Measurements from ENCODE around the gene ARF1.

The ARF1 gene

DNA sequence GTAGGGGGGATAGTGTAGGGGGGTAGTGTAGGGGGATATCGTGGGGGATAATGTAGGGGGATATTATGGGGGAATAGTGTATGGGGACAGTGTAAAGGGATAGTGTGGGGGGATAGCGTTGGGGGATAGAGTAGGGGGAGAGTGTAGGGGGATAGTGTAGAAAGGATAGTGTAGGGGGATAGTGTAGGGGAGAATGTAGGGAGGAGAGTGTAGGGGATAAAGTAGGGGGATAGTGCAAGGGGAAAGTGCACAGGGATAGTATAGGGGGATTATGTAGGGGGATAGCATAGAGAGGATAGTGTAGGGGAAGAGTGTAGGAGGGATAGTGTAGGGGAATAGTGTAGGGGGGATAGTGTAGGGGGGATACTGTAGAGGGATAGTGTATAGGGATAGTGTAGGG lies 12.3 kb upstream of the ARF1 start:
- H3K27ac ChIP-seq = no peak overlapping the region
- H3K9ac ChIP-seq = no peak overlapping the region
- no peaks in the 10 kb centered on the region for H3K4me1 ChIP-seq
- no peak overlapping the region for H3K4me3 ChIP-seq
- no peak overlapping the region for H3K4me2 ChIP-seq
- no peaks in the 10 kb centered on the region for H3K36me3 ChIP-seq
- no peak for TF ChIP-seq Cebpa-rat (IDR thresholded peaks at IDR 0.05)
- peaks cover 13% of the 10 kb centered on the region; the same call in 1 of the 2 replicates for H3K27me3 ChIP-seq
- no peaks in the 10 kb centered on the region for H3K9me3 ChIP-seq
- H4K20me1 ChIP-seq = peaks cover 31% of the 10 kb centered on the region

DNA sequence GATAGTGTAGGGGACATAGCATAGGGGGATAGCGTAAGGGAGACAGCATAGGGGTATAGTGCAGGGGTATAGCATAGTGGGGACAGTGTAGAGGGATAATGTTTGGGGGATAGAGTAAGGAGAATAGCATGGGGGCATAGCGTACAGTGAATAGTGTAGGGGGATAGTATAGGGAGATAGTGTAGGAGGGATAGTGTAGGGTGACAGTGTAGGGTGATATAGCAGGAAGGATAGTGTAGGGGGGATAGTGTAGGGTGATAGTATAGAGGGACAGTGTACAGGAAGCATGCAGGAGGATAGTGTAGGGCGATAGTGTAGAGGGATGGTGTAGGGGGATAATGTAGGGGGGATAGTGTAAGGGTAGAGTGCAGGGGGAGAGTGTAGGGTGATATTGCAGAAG lies 11.7 kb upstream of the ARF1 start:
- Histone ChIP-seq H3K4me2 (no peak overlapping the region), H3K4me3 (no peak overlapping the region), H3K9me3 (no peaks in the 10 kb centered on the region), H3K36me3 (no peaks in the 10 kb centered on the region), H3K9ac (no peak overlapping the region), H3K27ac (no peak overlapping the region), H4K20me1 (peaks cover 38% of the 10 kb centered on the region), H3K4me1 (no peaks in the 10 kb centered on the region), H3K27me3 (peaks cover 13% of the 10 kb centered on the region; the same call in 1 of the 2 replicates)
- no peak for TF ChIP-seq Cebpa-rat (IDR thresholded peaks at IDR 0.05)

DNA sequence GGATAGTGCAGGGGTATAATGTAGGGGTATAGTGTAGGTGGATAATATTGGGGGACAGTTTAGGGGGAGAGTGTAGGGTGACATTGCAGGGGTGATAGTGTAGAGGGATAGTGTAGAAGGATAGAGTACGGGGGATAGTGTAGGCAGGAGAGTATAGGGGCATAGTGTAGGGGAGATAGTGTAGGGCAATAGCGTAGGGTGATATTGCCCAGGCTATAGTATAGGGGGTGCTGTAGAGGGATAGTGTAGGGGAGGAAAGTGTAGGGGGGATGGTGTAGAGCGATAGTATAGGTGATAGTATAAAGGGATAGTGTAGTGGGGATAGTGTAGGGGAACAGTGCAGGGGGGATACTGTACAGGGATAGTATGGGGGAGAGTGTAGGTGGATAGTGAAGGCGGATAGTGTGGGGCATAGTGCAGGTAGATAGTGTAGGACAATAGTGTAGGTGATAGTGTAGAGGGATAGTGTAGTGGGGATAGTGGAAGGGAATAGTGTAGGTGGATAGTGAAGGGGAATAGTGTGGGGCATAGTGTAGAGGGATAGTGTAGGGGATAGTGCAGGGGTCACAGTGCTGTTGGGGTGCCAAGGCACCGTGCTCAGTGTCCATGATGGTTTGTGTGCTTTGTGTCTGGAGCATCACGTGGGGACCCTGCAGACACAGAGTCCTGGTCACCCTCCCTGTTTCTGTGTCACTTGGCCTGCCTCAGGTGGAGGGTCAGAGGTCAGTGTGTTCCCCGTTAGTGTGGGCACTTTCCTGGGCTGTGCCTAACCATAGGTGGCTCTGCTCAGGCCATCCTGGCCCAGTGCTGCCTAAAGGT lies 10.5 kb upstream of the ARF1 start:
- no peaks in the 10 kb centered on the region for H3K9me3 ChIP-seq
- H3K27ac ChIP-seq = no peak overlapping the region
- H3K4me1 ChIP-seq = no peaks in the 10 kb centered on the region
- no peak overlapping the region for H3K4me3 ChIP-seq
- peaks cover 4% of the 10 kb centered on the region; the same call in 1 of the 2 replicates for H3K27me3 ChIP-seq
- no peak for TF ChIP-seq Cebpa-rat (IDR thresholded peaks at IDR 0.05)
- no peaks in the 10 kb centered on the region for H3K36me3 ChIP-seq
- no peak overlapping the region for H3K9ac ChIP-seq
- H4K20me1 ChIP-seq = peaks cover 49% of the 10 kb centered on the region
- no peak overlapping the region for H3K4me2 ChIP-seq

DNA sequence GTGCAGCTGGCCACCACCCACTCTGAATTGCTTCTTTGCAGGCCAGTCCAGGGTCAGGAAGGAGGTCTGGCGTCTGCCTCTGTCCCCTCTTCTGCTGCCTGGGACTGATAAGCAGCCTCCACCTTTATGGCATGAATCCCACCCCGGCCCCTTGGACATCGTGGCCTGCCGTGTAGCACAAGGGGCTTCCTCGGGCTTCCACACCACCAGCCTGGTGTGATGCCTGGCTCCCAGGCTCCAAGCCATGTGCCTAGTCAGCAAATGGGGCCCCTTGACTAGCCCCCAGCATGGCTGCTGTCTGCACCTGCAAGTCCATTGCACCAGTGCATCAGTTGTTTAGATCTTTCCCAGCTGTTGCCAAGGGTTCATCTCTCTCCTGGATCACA lies 9.9 kb upstream of the ARF1 start:
- H3K4me3 ChIP-seq = no peak overlapping the region
- no peaks in the 10 kb centered on the region for H3K27me3 ChIP-seq
- no peak for TF ChIP-seq Cebpa-rat (IDR thresholded peaks at IDR 0.05)
- no peak overlapping the region for H3K4me2 ChIP-seq
- peaks cover 55% of the 10 kb centered on the region for H4K20me1 ChIP-seq
- H3K4me1 ChIP-seq = peaks cover 6% of the 10 kb centered on the region; the same call in 1 of the 2 replicates
- no peak overlapping the region for H3K9ac ChIP-seq
- no peaks in the 10 kb centered on the region for H3K9me3 ChIP-seq
- H3K36me3 ChIP-seq = no peaks in the 10 kb centered on the region
- no peak overlapping the region for H3K27ac ChIP-seq

DNA sequence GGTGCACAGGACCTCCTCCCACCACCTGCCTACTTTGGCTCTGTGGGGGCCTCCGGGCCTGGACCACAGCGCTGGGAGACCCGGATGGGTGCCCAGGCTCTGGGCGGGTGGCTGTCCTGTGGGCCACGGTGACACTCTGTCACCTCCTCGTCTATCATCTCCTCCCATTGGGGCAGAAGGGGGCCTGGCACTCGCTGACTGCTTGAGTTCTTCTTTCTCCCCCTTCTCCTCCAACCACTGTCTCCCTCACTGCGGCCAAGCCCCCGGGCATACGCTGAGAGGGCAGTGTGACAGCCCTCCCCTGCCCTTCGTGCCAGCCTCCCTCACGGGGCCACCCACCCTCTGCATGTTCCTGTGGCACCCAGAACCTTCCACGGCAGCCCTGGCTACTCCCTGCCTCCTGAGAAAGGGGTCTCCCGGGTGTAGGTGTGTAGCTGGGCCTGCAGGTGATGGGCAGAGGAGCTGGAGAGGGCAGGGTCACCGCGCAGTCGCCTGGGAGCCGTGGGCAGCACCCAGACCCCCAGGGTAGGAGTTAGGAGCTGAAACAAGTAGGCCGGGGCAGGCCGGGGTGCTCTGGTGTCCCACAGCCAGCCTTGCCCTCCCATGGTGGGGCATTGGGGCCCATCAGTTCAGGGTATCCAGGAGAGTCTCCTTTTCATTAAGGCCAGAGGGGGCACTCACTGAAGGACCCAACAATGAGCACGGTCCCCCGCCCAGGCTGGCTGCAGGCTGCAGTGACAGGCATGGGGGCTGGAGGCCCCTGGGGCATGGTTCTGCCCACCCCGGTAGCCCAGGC lies 9.2 kb upstream of the ARF1 start:
- TF ChIP-seq Cebpa-rat (IDR thresholded peaks at IDR 0.05) = no peak
- H3K4me2 ChIP-seq = no peak overlapping the region
- H3K27ac ChIP-seq = no peak overlapping the region
- no peaks in the 10 kb centered on the region for H3K9me3 ChIP-seq
- H3K9ac ChIP-seq = no peak overlapping the region
- H3K4me1 ChIP-seq = peaks cover 12% of the 10 kb centered on the region
- H3K4me3 ChIP-seq = no peak overlapping the region
- no peaks in the 10 kb centered on the region for H3K27me3 ChIP-seq
- no peaks in the 10 kb centered on the region for H3K36me3 ChIP-seq
- peaks cover 57% of the 10 kb centered on the region for H4K20me1 ChIP-seq

DNA sequence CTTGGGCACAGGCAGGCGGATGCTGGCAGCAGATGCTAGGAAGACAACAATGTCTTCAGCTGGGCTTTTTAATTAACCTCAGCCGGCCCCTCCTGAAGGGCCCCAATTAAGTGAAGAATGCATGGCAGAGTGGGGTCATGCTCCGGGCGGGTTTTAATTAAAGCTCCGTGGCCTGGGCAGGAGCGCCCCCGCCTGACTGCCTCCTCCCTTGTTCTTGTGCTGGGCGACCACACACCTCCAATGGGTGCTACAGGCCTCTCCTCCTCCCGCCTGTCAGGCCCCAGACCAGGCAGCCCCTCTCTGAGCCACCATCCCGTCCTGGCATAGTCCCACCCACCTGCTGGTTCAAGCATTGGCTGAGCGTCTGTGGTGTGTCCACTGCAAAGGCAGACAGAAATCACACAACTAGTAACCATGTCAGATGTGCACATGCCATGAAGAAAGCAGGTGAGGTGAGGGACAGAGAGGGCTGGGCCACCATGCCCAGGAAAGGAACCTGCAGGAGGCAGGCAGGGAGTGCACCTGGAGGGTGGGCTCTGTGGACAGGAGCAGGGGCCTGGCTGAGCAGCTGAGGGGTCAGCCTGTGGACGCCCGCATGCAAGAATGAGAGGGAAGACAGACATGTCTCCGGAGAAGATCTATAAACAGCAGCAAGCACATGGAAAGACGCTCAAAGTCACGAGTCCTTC lies 8.5 kb upstream of the ARF1 start:
- H3K4me2 ChIP-seq = no peak overlapping the region
- H3K27ac ChIP-seq = no peak overlapping the region
- H3K4me3 ChIP-seq = no peak overlapping the region
- TF ChIP-seq Cebpa-rat (IDR thresholded peaks at IDR 0.05) = no peak
- H3K36me3 ChIP-seq = no peaks in the 10 kb centered on the region
- H4K20me1 ChIP-seq = peaks cover 65% of the 10 kb centered on the region
- no peaks in the 10 kb centered on the region for H3K9me3 ChIP-seq
- peaks cover 19% of the 10 kb centered on the region for H3K4me1 ChIP-seq
- H3K9ac ChIP-seq = no peak overlapping the region
- H3K27me3 ChIP-seq = no peaks in the 10 kb centered on the region

DNA sequence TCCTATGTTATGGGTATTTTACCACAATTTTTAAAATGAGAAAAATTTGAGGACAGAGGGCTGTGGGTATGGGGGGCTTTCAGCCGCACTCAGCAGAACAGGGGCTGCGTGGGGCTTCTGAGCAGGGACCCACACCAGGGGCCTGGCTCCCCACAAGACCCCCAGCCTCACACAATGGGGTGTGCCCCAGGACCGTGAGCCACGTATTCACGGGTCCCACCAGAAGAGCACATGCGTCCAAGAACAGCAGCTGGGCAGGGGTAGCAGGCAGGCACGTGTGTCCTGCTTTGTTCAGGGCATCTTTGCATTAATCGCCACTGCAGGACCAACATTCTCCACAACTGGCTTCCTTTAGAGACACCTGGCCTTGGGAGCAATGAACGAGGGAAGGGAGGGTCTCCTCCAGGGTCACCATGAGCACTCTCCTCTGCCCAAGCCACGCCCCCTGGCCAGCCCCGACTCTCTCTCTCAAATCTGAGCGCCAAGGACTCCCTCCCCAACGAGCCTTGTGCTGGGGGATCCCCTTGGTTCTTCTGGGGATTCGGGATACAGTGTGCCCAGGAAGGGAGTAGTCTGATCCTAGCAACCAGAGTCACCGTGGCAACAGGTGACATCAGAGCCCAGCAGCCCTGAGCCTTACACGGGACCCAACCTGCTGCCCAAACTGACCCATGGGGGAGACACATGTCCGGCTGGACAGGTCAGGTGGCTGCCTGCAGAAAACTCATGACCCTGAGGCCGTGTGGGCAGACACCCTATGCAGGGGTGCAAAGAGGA lies 7.4 kb upstream of the ARF1 start:
- H3K27ac ChIP-seq = no peak overlapping the region
- no peaks in the 10 kb centered on the region for H3K36me3 ChIP-seq
- no peaks in the 10 kb centered on the region for H3K9me3 ChIP-seq
- no peaks in the 10 kb centered on the region for H3K27me3 ChIP-seq
- peaks cover 76% of the 10 kb centered on the region for H4K20me1 ChIP-seq
- no peak overlapping the region for H3K9ac ChIP-seq
- TF ChIP-seq Cebpa-rat (IDR thresholded peaks at IDR 0.05) = no peak
- no peak overlapping the region for H3K4me2 ChIP-seq
- H3K4me3 ChIP-seq = no peak overlapping the region
- peaks cover 30% of the 10 kb centered on the region for H3K4me1 ChIP-seq

DNA sequence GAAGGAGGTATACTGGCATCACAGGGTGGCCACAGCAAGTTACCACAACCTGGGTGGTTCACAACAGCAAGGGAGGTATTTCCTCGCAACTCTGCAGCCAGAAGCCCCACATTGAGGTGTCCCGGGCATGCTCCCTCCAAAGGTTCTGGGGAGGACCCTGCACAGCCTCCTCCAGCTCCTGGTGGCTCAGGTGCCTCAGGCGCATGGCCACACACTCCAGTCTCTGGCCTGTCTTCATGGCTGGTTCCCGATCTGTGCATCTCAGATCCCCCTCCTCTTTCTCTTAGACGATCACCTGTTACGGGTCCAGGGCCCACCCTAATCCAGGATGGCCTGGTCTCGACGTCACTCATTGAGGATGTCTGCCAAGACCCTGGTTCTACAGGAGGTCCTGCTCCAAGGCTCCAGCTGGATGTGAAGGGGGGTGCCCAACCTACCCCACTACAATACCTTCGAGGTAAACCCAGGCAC lies 6.7 kb upstream of the ARF1 start:
- no peak for TF ChIP-seq Cebpa-rat (IDR thresholded peaks at IDR 0.05)
- peaks cover 76% of the 10 kb centered on the region for H4K20me1 ChIP-seq
- H3K27ac ChIP-seq = no peak overlapping the region
- H3K9ac ChIP-seq = no peak overlapping the region
- H3K36me3 ChIP-seq = no peaks in the 10 kb centered on the region
- no peaks in the 10 kb centered on the region for H3K27me3 ChIP-seq
- H3K9me3 ChIP-seq = no peaks in the 10 kb centered on the region
- no peak overlapping the region for H3K4me2 ChIP-seq
- peaks cover 37% of the 10 kb centered on the region for H3K4me1 ChIP-seq
- no peak overlapping the region for H3K4me3 ChIP-seq

DNA sequence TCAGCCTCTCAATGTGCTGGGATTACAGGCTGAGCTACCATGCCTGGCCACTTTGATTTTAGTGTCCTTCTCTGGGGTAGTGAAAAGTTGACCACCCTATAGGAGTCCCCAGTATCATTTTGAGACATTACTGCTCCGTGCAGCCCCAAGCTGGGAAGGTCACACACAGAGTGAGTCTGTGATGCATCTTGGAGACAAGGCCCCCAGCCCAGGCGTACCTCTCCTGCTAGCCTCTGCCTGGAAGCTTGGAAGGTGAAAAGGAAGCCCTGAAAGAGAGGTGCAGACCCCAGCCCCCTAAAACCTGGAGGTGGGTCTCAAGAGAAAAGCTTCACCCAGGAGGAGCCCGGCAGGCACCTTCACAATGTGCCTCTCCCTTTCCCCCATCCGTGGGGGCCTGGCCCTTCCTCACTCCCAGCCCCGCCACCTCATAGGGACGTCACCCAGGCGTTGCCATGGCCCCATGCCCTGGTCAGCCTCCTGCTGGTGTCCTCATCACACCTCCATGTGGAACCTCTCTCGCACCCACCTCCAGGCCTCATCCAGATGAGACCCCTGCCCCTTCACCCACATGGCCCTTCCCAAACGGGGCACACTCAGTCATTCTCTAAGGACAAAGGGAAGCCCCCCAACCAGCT lies 5.6 kb upstream of the ARF1 start:
- H3K9me3 ChIP-seq = no peaks in the 10 kb centered on the region
- no peak for TF ChIP-seq Cebpa-rat (IDR thresholded peaks at IDR 0.05)
- no peaks in the 10 kb centered on the region for H3K36me3 ChIP-seq
- H3K9ac ChIP-seq = no peak overlapping the region
- no peak overlapping the region for H3K27ac ChIP-seq
- peaks cover 76% of the 10 kb centered on the region for H4K20me1 ChIP-seq
- H3K27me3 ChIP-seq = no peaks in the 10 kb centered on the region
- H3K4me1 ChIP-seq = peaks cover 45% of the 10 kb centered on the region
- no peak overlapping the region for H3K4me3 ChIP-seq
- no peak overlapping the region for H3K4me2 ChIP-seq

Data from BLaER1 (cell line).